Measurements from ENCODE around the gene FRAS1. TPM values are rescaled to one million over a fixed set of nuclear protein-coding genes. Genes with fewer than 3 reads are reported as not detected.

The FRAS1 gene
- total RNA-seq, 2 donors from 2014 or later = 2.0 to 7.1 TPM

DNA sequence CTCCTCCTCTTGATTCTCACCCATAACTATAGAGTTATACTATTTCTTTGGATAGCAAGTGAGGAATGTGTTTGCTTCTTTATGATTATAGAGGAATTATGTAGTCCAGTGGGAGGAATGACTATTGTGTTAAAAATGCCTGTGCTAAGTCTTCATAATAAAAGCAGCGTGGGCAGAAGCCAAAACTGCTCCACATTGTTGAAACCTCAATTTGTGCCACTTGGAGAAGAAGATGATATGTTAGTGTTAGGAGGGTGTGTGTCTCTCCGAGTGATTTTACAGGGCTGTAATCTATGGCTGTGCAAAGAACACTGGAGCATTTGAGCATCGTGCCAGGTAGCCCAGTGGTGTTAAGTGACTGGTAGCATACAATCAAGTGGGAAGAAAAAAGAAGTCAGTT, 74.3 kb downstream of the FRAS1 start:
- Histone ChIP-seq H3K36me3 (no peaks in the 10 kb centered on the region), H3K27ac (no peak overlapping the region), H3K4me3 (no peak overlapping the region), H3K9me3 (no peaks in the 10 kb centered on the region), H3K4me1 (ENCODE audit: control insufficient read depth in 1 of 2, low read depth in 2 of 2) (no peaks in the 10 kb centered on the region), H3K27me3 (replicated peaks; ENCODE audit: insufficient read depth) (no peaks in the 10 kb centered on the region)
- no peak for DNase-seq (ENCODE audit: low spot score)
- ATAC-seq (ENCODE audit: insufficient number of reproducible peaks, low FRiP score, low read depth) = no peak
- no peak for TF ChIP-seq CTCF (IDR thresholded peaks at IDR 0.05)

DNA sequence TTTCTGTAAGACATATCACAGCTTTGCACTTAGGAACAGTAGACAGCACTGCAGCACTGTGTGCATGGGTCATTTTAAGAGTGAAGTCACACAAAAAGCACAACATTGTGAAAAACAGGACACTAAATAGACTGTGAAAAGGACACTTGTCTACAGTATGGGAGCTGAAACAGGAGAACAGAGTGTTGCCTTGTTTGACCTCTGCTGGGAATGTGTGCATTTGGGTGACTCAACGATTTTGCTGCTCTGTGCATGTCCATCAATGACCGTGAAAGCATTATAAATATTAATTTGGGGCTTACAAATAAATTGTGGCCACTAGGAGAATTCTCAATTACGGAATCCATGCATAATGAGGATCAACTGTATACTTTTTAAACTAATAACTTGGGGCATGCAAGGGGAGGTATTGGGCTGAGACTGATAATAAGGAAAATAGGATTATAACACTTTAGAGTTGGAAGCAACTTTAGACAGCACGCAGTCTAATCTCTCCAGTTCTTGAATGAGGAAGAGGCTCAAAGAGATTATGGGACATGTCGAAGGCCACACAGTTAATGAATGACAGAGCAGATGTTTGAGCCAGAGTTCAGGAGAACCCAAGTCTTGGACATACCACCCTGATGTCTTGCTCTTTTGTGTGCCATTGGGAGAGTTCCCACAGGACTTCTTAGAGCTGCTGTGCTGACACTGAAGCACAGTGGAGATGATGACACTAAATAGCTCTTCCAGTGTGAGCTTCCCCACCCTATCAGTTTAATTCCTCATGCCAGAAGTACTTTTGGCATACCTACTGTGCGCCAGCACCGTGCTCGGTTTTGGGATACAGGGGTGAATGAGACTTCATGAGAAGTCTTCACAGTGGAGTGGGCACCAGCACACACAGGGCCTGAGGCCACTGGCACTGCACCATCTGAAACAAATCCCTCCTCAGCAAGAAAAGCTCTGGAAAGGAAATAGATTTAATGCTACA, 79.3 kb downstream of the FRAS1 start:
- no peaks in the 10 kb centered on the region for H3K4me1 ChIP-seq (ENCODE audit: control insufficient read depth in 1 of 2, low read depth in 2 of 2)
- H3K27ac ChIP-seq = no peak overlapping the region
- TF ChIP-seq CTCF (IDR thresholded peaks at IDR 0.05) = no peak
- H3K27me3 ChIP-seq (replicated peaks; ENCODE audit: insufficient read depth) = no peaks in the 10 kb centered on the region
- DNase-seq (ENCODE audit: low spot score) (no peak), ATAC-seq (ENCODE audit: insufficient number of reproducible peaks, low FRiP score, low read depth) (no peak)
- H3K36me3 ChIP-seq = no peaks in the 10 kb centered on the region
- no peak overlapping the region for H3K4me3 ChIP-seq
- no peaks in the 10 kb centered on the region for H3K9me3 ChIP-seq

GRCh38 chr4:78137532-78137931, 80.4 kb downstream of the FRAS1 start:
- Histone ChIP-seq H3K27me3 (replicated peaks; ENCODE audit: insufficient read depth) (no peaks in the 10 kb centered on the region), H3K4me1 (ENCODE audit: control insufficient read depth in 1 of 2, low read depth in 2 of 2) (no peaks in the 10 kb centered on the region), H3K36me3 (no peaks in the 10 kb centered on the region), H3K27ac (no peak overlapping the region), H3K9me3 (no peaks in the 10 kb centered on the region), H3K4me3 (no peak overlapping the region)
- TF ChIP-seq CTCF (IDR thresholded peaks at IDR 0.05) = no peak
- ATAC-seq (ENCODE audit: insufficient number of reproducible peaks, low FRiP score, low read depth) = no peak
- no peak for DNase-seq (ENCODE audit: low spot score)

DNA sequence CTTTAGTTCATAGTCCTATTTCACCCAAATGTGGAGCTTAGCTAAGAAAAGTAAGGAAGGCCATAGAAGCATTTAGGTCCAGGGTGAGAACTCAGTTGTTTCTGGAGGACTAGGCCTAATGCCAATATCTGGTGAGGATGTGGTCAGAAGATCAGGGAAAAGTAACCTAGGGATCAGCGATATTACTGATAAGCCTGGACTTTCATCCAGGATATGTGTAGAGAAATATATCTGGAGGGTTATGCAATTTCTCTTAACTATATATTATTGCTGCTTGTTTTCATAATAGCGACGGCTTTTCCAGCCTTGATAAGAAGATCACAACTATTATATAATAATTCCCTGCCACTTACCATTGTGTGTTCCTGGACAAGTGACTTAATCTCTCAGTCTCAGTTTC, 81.1 kb downstream of the FRAS1 start:
- H3K27me3 ChIP-seq (replicated peaks; ENCODE audit: insufficient read depth) = no peaks in the 10 kb centered on the region
- no peaks in the 10 kb centered on the region for H3K36me3 ChIP-seq
- no peak overlapping the region for H3K4me3 ChIP-seq
- no peak for ATAC-seq (ENCODE audit: insufficient number of reproducible peaks, low FRiP score, low read depth)
- H3K27ac ChIP-seq = no peak overlapping the region
- no peak for DNase-seq (ENCODE audit: low spot score)
- TF ChIP-seq CTCF (IDR thresholded peaks at IDR 0.05) = no peak
- no peaks in the 10 kb centered on the region for H3K4me1 ChIP-seq (ENCODE audit: control insufficient read depth in 1 of 2, low read depth in 2 of 2)
- no peaks in the 10 kb centered on the region for H3K9me3 ChIP-seq

- TF ChIP-seq CTCF (IDR thresholded peaks at IDR 0.05) = no peak
- H3K9me3 ChIP-seq = no peaks in the 10 kb centered on the region
- H3K4me1 ChIP-seq (ENCODE audit: control insufficient read depth in 1 of 2, low read depth in 2 of 2) = no peaks in the 10 kb centered on the region
- H3K27me3 ChIP-seq (replicated peaks; ENCODE audit: insufficient read depth) = no peaks in the 10 kb centered on the region
- no peaks in the 10 kb centered on the region for H3K36me3 ChIP-seq
- H3K27ac ChIP-seq = no peak overlapping the region
- ATAC-seq (ENCODE audit: insufficient number of reproducible peaks, low FRiP score, low read depth) = no peak
- DNase-seq (ENCODE audit: low spot score) = no peak
- no peak overlapping the region for H3K4me3 ChIP-seq
Observed at GRCh38 chr4:78143634-78144033, 86.5 kb downstream of the FRAS1 start.

All from thoracic aorta (tissue), 2 donors.